ENCODE data around the gene TRIM50. TPM values are rescaled to one million over a fixed set of nuclear protein-coding genes. Genes with fewer than 3 reads are reported as not detected.

The TRIM50 gene
- total and polyA plus RNA-seq, 2 of the 13 experiments (the other 11 are each of a cell fraction or from before 2014, with no cell fraction given) = 4.2 to 24.5 TPM

DNA sequence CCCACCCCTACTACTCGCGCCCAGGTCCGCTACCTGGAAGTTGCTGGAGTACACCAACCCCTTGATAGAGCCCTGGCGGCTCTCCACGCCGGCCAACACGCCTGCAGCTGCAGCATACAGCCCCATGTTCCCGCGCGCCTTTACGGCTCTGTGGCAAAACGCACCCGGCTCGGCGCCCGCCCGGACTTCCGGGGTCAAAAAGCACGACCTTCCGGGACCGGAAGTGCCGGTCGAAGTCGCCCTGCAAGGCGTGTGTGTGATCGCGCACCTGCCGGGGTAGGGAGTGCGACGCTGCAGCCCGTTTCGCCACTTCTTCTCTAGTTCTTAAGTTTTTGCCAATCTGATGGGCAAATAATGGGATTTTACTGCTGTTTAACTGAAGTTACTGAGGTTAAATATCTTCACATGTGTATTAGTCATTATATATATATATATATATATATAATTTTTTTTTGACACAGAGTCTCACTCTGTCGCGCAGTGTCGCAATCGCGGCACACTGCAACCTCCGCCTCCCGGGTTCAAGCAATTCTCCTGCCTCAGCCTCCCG is 19.1 kb downstream of the TRIM50 start, which contains the start of gene NSUN5 (continued):
- TF ChIP-seq, protein P1, sequence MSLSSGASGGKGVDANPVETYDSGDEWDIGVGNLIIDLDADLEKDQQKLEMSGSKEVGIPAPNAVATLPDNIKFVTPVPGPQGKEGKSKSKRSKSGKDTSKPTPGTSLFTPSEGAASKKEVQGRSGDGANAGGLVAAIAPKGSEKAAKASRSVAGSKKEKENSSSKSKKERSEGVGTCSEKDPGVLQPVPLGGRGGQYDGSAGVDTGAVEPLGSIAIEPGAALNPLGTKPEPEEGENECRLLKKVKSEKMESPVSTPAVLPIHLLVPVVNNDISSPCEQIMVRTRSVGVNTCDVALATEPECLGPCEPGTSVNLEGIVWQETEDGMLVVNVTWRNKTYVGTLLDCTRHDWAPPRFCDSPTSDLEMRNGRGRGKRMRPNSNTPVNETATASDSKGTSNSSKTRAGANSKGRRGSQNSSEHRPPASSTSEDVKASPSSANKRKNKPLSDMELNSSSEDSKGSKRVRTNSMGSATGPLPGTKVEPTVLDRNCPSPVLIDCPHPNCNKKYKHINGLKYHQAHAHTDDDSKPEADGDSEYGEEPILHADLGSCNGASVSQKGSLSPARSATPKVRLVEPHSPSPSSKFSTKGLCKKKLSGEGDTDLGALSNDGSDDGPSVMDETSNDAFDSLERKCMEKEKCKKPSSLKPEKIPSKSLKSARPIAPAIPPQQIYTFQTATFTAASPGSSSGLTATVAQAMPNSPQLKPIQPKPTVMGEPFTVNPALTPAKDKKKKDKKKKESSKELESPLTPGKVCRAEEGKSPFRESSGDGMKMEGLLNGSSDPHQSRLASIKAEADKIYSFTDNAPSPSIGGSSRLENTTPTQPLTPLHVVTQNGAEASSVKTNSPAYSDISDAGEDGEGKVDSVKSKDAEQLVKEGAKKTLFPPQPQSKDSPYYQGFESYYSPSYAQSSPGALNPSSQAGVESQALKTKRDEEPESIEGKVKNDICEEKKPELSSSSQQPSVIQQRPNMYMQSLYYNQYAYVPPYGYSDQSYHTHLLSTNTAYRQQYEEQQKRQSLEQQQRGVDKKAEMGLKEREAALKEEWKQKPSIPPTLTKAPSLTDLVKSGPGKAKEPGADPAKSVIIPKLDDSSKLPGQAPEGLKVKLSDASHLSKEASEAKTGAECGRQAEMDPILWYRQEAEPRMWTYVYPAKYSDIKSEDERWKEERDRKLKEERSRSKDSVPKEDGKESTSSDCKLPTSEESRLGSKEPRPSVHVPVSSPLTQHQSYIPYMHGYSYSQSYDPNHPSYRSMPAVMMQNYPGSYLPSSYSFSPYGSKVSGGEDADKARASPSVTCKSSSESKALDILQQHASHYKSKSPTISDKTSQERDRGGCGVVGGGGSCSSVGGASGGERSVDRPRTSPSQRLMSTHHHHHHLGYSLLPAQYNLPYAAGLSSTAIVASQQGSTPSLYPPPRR (CRISPR knock-in tag; IDR thresholded peaks at IDR 0.05; ENCODE audit: borderline replicate concordance) = peak; percentile 53; the same call in 1 of the 2 replicates
- TF ChIP-seq ZNF136 (CRISPR knock-in tag; IDR thresholded peaks at IDR 0.05; ENCODE audit: low read depth) = peak; percentile 40; the same call in 1 of the 2 replicates
- TF ChIP-seq, protein P2, sequence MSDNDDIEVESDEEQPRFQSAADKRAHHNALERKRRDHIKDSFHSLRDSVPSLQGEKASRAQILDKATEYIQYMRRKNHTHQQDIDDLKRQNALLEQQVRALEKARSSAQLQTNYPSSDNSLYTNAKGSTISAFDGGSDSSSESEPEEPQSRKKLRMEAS (IDR thresholded peaks at IDR 0.05) = peak; percentile 100
- TF ChIP-seq ZNF430 (CRISPR knock-in tag; IDR thresholded peaks at IDR 0.05) = peak; percentile 93
- peak; percentile 72; the same call in 1 of the 2 replicates for TF ChIP-seq SP140L (CRISPR knock-in tag; IDR thresholded peaks at IDR 0.05; ENCODE audit: borderline replicate concordance)
- TF ChIP-seq ZNF780A (CRISPR knock-in tag; IDR thresholded peaks at IDR 0.05) = peak; percentile 62; the same call in 1 of the 2 replicates
- peak; percentile 54; the same call in 1 of the 2 replicates for TF ChIP-seq JUND (CRISPR knock-in tag; IDR thresholded peaks at IDR 0.05)
- TF ChIP-seq ZNF124 (CRISPR knock-in tag; IDR thresholded peaks at IDR 0.05) = peak; percentile 79; the same call in 1 of the 2 replicates
- TF ChIP-seq GATA4 (IDR thresholded peaks at IDR 0.05; ENCODE audit: borderline replicate concordance, low read depth) = no peak
- TF ChIP-seq PITX1 (CRISPR knock-in tag; IDR thresholded peaks at IDR 0.05) = peak; percentile 37; the same call in 1 of the 2 replicates
- TF ChIP-seq RARG (CRISPR knock-in tag; IDR thresholded peaks at IDR 0.05; ENCODE audit: low read depth) = 0 out of 2 replicates have a peak, but pooled peaks have one; percentile 59
- TF ChIP-seq TAF1 (CRISPR knock-in tag; IDR thresholded peaks at IDR 0.05) = peak; percentile 70
- TF ChIP-seq, protein P3, sequence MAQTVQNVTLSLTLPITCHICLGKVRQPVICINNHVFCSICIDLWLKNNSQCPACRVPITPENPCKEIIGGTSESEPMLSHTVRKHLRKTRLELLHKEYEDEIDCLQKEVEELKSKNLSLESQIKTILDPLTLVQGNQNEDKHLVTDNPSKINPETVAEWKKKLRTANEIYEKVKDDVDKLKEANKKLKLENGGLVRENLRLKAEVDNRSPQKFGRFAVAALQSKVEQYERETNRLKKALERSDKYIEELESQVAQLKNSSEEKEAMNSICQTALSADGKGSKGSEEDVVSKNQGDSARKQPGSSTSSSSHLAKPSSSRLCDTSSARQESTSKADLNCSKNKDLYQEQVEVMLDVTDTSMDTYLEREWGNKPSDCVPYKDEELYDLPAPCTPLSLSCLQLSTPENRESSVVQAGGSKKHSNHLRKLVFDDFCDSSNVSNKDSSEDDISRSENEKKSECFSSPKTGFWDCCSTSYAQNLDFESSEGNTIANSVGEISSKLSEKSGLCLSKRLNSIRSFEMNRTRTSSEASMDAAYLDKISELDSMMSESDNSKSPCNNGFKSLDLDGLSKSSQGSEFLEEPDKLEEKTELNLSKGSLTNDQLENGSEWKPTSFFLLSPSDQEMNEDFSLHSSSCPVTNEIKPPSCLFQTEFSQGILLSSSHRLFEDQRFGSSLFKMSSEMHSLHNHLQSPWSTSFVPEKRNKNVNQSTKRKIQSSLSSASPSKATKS (CRISPR knock-in tag; IDR thresholded peaks at IDR 0.05) = no peak
- TF ChIP-seq ZNF441 (CRISPR knock-in tag; IDR thresholded peaks at IDR 0.05; ENCODE audit: borderline replicate concordance) = peak; percentile 93
- TF ChIP-seq, protein P4, sequence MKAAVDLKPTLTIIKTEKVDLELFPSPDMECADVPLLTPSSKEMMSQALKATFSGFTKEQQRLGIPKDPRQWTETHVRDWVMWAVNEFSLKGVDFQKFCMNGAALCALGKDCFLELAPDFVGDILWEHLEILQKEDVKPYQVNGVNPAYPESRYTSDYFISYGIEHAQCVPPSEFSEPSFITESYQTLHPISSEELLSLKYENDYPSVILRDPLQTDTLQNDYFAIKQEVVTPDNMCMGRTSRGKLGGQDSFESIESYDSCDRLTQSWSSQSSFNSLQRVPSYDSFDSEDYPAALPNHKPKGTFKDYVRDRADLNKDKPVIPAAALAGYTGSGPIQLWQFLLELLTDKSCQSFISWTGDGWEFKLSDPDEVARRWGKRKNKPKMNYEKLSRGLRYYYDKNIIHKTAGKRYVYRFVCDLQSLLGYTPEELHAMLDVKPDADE (CRISPR knock-in tag; IDR thresholded peaks at IDR 0.05) = no peak
- peak; percentile 62; the same call in 1 of the 2 replicates for TF ChIP-seq ZNF776 (CRISPR knock-in tag; IDR thresholded peaks at IDR 0.05)
- TF ChIP-seq, protein P5, sequence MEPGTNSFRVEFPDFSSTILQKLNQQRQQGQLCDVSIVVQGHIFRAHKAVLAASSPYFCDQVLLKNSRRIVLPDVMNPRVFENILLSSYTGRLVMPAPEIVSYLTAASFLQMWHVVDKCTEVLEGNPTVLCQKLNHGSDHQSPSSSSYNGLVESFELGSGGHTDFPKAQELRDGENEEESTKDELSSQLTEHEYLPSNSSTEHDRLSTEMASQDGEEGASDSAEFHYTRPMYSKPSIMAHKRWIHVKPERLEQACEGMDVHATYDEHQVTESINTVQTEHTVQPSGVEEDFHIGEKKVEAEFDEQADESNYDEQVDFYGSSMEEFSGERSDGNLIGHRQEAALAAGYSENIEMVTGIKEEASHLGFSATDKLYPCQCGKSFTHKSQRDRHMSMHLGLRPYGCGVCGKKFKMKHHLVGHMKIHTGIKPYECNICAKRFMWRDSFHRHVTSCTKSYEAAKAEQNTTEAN (CRISPR knock-in tag; conservative IDR thresholded peaks at IDR 0.05) = peak; percentile 92
- peak; percentile 81; the same call in 1 of the 2 replicates for TF ChIP-seq TBX2 (CRISPR knock-in tag; IDR thresholded peaks at IDR 0.05; ENCODE audit: borderline replicate concordance)
- peak; percentile 78; the same call in 1 of the 2 replicates for TF ChIP-seq MIER3 (CRISPR knock-in tag; IDR thresholded peaks at IDR 0.05; ENCODE audit: borderline replicate concordance)
